ENCODE measurements around the gene CALN1.

DNA sequence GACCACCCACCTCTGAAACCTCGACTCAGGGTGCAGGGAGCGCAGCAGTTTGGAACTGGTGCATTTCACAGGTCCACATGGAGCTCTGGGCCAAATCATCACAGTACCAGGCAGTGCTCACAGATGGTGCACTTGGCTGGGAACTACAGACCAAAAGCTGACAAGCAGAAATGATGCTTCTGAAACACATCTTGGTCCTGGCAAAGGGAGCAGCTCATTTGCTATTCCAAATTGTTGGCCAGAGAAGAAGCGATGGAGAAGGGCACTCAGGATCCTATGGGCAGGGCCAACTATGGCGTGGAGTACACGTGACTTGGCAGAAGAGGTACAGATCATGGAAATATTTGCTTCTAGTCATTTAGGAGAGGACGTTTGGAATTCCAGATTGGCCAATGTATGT lies 383.9 kb downstream of the CALN1 start:
- no peak for TF ChIP-seq CTCF (IDR thresholded peaks at IDR 0.05; ENCODE audit: control extremely low read depth in 1 of 3, insufficient read depth in 1 of 3, low read depth in 1 of 3, low read length in 3 of 3)
- no peak for TF ChIP-seq PHF8 (conservative IDR thresholded peaks at IDR 0.05; ENCODE audit: low read depth, low read length)
- no peak for TF ChIP-seq KDM5A (IDR thresholded peaks at IDR 0.05; ENCODE audit: low read length)
- no peak for TF ChIP-seq MAFK (IDR thresholded peaks at IDR 0.05; ENCODE audit: low read depth, low read length)

Data from H1 (cell line).